Measurements from ENCODE around the gene SLC35E1. TPM values are rescaled to one million over a fixed set of nuclear protein-coding genes. Genes with fewer than 3 reads are reported as not detected.

SLC35E1 gene
- total RNA-seq, 3 donors from 2014 or later, result 33.0 to 44.9 (median 39.2) TPM

- Histone ChIP-seq H3K27ac (no peak overlapping the region), H3K4me3 (no peak overlapping the region), H3K36me3 (no peaks in the 10 kb centered on the region), H3K9me3 (no peaks in the 10 kb centered on the region), H3K27me3 (no peaks in the 10 kb centered on the region), H3K4me1 (no peaks in the 10 kb centered on the region)
- TF ChIP-seq CTCF (IDR thresholded peaks at IDR 0.05), result no peak
- TF ChIP-seq POLR2A (IDR thresholded peaks at IDR 0.05), result no peak
- TF ChIP-seq POLR2AphosphoS5 (IDR thresholded peaks at IDR 0.05), result no peak
- intact Hi-C loops (cut with DNase I; ENCODE audit: low total_unique reads), result no loop called here
- DNase-seq (ENCODE audit: low spot score in 2 of 2), result no peak
These were observed 32.9 kb upstream of the SLC35E1 start for GRCh38 chr19:16605115-16605514.

GRCh38 chr19:16604615-16605014 is 32.4 kb upstream of the SLC35E1 start:
- no peaks in the 10 kb centered on the region for H3K9me3 ChIP-seq
- no peak for DNase-seq (ENCODE audit: low spot score in 2 of 2)
- no peaks in the 10 kb centered on the region for H3K27me3 ChIP-seq
- H3K36me3 ChIP-seq, result no peaks in the 10 kb centered on the region
- TF ChIP-seq CTCF (IDR thresholded peaks at IDR 0.05) (no peak), POLR2A (IDR thresholded peaks at IDR 0.05) (no peak), POLR2AphosphoS5 (IDR thresholded peaks at IDR 0.05) (no peak)
- H3K27ac ChIP-seq, result no peak overlapping the region
- H3K4me3 ChIP-seq, result no peak overlapping the region
- intact Hi-C loops (cut with DNase I; ENCODE audit: low total_unique reads), result no loop called here
- no peaks in the 10 kb centered on the region for H3K4me1 ChIP-seq

GRCh38 chr19:16603090-16603489 is 30.9 kb upstream of the SLC35E1 start:
- no peak for DNase-seq (ENCODE audit: low spot score in 2 of 2)
- H3K27me3 ChIP-seq, result no peaks in the 10 kb centered on the region
- H3K4me1 ChIP-seq, result no peaks in the 10 kb centered on the region
- H3K27ac ChIP-seq, result no peak overlapping the region
- H3K36me3 ChIP-seq, result no peaks in the 10 kb centered on the region
- intact Hi-C loops (cut with DNase I; ENCODE audit: low total_unique reads), result no loop called here
- no peak for TF ChIP-seq POLR2A (IDR thresholded peaks at IDR 0.05)
- TF ChIP-seq CTCF (IDR thresholded peaks at IDR 0.05), result no peak
- TF ChIP-seq POLR2AphosphoS5 (IDR thresholded peaks at IDR 0.05), result no peak
- no peaks in the 10 kb centered on the region for H3K9me3 ChIP-seq
- H3K4me3 ChIP-seq, result no peak overlapping the region

GRCh38 chr19:16601378-16602052 is 29.3 kb upstream of the SLC35E1 start:
- H3K36me3 ChIP-seq, result no peaks in the 10 kb centered on the region
- no peaks in the 10 kb centered on the region for H3K27me3 ChIP-seq
- intact Hi-C loops (cut with DNase I; ENCODE audit: low total_unique reads), result no loop called here
- no peaks in the 10 kb centered on the region for H3K9me3 ChIP-seq
- H3K4me1 ChIP-seq, result no peaks in the 10 kb centered on the region
- no peak for DNase-seq (ENCODE audit: low spot score in 2 of 2)
- H3K27ac ChIP-seq, result no peak overlapping the region
- TF ChIP-seq POLR2AphosphoS5 (IDR thresholded peaks at IDR 0.05) (no peak), CTCF (IDR thresholded peaks at IDR 0.05) (no peak), POLR2A (IDR thresholded peaks at IDR 0.05) (no peak)
- H3K4me3 ChIP-seq, result no peak overlapping the region

- no peak overlapping the region for H3K27ac ChIP-seq
- no peak overlapping the region for H3K4me3 ChIP-seq
- TF ChIP-seq CTCF (IDR thresholded peaks at IDR 0.05) (no peak), POLR2AphosphoS5 (IDR thresholded peaks at IDR 0.05) (no peak), POLR2A (IDR thresholded peaks at IDR 0.05) (no peak)
- no peaks in the 10 kb centered on the region for H3K4me1 ChIP-seq
- no peaks in the 10 kb centered on the region for H3K36me3 ChIP-seq
- no peaks in the 10 kb centered on the region for H3K9me3 ChIP-seq
- H3K27me3 ChIP-seq, result no peaks in the 10 kb centered on the region
- intact Hi-C loops (cut with DNase I; ENCODE audit: low total_unique reads), result no loop called here
- DNase-seq (ENCODE audit: low spot score in 2 of 2), result no peak
These were observed 28.6 kb upstream of the SLC35E1 start for GRCh38 chr19:16600824-16601223.

Data from breast epithelium (tissue), 4 donors.